ENCODE results near the gene PYY. TPM values are rescaled to one million over a fixed set of nuclear protein-coding genes. Genes with fewer than 3 reads are reported as not detected.

PYY gene
- polyA plus RNA-seq, 1 donor from 2014 or later, result not detected

DNA sequence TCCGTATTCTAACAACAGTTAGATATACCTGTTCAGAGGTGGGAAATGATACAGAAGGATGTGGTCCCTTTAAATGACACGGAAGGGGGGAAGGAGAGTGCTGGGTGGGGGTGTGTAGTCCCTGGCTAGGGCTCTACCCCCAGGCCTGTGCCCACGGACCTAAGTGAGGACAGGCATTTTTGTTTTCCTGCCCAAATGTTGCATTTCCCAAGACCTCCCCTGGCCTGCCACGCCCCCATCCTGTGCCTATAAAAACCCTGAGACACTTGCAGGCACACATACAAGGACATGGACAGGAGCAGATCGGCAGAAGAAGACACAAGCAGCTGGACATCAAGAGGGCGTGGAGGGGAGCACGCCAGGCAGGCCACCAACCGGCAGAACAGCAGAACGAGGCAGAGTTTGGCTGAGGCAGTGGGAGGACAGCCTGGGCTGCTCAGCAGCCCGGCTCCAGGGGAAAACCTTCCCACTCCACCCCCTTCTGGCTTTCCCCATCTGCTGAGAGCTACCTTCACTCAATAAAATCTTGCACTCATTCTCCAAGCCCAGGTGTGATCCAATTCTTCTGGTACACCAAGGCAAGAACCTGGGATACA lies 33.1 kb downstream of the PYY start:
- H3K4me1 Mint-ChIP-seq, result peaks cover 8 to 9% (median 9%) of the 10 kb centered on the region in 3 donors

DNA sequence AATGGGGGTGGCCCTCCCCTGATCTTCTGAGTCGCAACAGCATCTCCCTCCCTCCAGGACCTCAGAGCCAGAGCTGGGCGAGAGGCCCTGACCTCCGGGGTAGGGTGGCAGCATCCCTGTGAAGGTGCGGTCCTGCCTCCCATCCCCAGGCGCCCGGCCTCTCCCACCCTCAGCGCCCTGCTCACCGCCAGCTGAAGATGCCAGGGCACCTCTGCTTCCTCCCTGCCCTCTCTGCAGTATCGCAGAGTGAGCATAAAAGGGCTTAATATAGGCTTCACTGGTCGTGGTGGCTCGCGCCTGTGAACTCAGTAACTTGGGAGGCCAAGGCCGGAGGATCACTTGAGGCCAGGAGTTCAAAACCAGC lies 35.7 kb downstream of the PYY start:
- Mint-ChIP-seq H3K36me3 (no peaks in the 10 kb centered on the region), H3K9me3 (no peaks in the 10 kb centered on the region), H3K27ac (no peak overlapping the region), H3K4me1 (peaks cover 8 to 9% (median 9%) of the 10 kb centered on the region in 3 donors), H3K27me3 (no peaks in the 10 kb centered on the region), H3K4me3 (peak overlapping the region; percentile 77 to 91 (median 88))

More for the DNA sequence above, 33.1 kb downstream of the PYY start:
- Mint-ChIP-seq H3K36me3 (no peaks in the 10 kb centered on the region), H3K4me3 (no peak overlapping the region), H3K27me3 (peaks cover 5% of the 10 kb centered on the region), H3K27ac (no peak overlapping the region), H3K9me3 (no peaks in the 10 kb centered on the region)

DNA sequence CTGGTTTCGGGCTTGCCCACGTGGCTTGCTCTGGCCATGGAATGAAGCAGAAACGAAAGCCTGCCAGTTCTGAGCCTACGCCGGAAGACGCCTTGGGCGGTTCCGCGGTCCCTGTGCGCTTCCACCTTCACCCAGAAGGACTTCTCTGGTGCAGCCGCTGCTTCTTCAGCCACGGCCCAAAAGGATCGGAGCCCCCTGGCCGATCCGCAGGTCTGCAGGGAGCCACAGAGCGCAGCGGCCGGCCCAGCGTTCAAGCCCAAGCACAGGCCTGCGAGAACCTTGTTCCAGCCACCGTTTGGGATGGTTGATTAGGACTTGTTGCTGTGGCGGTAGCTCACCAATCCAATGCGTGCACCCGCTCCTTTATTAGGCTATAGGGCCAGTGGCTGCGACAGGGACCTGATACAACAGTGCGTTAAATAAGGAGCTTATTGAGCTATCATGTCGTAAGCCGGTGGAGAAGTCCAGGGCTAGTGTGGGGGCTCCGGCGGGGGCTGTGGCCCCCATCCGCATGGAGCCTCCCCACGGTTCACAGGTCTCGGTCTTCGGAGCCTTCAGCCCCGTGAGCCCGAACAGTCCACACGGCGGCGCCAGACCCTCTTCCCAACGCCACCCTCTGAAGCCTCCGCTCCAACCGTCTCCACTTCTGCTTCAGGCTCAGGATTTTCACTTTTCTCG lies 36.3 kb downstream of the PYY start:
- Mint-ChIP-seq H3K27me3 (no peaks in the 10 kb centered on the region), H3K36me3 (no peaks in the 10 kb centered on the region), H3K4me3 (peak overlapping the region; percentile 77 to 91 (median 88)), H3K27ac (peak overlapping the region in 1 of 3 donors; percentile 11), H3K4me1 (peaks cover 8 to 9% (median 9%) of the 10 kb centered on the region in 3 donors), H3K9me3 (no peaks in the 10 kb centered on the region)

DNA sequence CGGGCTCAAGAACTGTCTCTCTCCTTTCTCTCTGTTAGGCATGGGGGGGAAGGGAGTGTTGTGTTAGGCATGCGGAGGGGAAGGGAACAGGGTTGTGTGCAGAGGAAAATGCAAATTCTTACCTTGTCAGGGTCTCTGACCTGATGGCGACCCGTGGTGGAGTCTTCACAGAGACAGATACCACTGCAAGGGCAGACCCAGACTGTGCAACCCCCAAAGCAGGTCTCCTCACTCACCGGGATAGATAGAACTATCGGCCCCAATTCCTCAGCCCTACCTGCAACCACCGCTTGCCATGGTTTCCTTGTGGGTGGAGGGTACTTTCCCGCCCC lies 36.8 kb downstream of the PYY start:
- Mint-ChIP-seq H3K27ac (peak overlapping the region in 1 of 3 donors; percentile 11), H3K4me1 (peaks cover 8 to 9% (median 9%) of the 10 kb centered on the region in 3 donors), H3K27me3 (no peaks in the 10 kb centered on the region), H3K36me3 (no peaks in the 10 kb centered on the region), H3K4me3 (peak overlapping the region; percentile 77 to 91 (median 88)), H3K9me3 (no peaks in the 10 kb centered on the region)

DNA sequence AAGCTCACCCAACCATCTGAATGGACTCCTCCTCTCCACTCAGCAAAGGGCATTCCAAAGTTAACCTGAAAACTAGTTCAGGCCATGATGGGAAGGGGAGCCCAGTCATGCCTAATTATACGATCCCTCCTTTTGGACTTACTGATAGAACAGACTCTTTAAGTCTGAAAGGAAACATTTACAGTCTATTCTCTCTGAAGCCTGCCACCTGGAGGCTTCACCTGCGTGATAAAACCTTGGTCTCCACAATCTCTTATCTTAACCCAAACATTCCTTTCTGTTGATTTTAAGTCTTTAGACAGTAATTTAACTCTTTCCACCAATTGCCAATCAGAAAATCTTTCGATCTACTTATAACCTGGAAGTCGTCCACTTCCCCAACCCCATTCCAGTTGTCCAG lies 37.4 kb downstream of the PYY start:
- Mint-ChIP-seq H3K27me3 (no peaks in the 10 kb centered on the region), H3K27ac (no peak overlapping the region), H3K9me3 (no peaks in the 10 kb centered on the region), H3K4me3 (peak overlapping the region; percentile 34 to 84 (median 76)), H3K4me1 (peaks cover 8 to 9% (median 9%) of the 10 kb centered on the region in 3 donors), H3K36me3 (no peaks in the 10 kb centered on the region)

DNA sequence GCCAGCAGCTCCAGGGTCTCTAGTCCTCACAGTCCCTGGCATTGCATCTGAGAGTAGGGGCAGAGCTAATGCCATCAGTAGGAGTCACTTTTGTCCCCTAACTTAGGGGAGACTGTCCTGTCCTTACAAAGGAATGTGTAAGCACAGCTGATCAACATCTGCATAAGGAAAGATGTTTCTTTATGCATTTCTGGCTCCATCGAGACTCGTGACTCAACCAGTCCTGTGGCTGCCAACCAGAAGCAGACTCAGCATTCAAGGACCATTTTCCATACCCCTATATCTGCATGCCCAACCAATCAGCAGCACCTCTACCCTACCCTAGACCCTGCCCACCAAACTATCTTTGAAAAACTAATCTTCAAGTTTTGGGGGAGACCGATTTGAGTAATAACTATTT lies 38.2 kb downstream of the PYY start:
- Mint-ChIP-seq H3K4me1 (peaks cover 8 to 9% (median 9%) of the 10 kb centered on the region in 3 donors), H3K9me3 (no peaks in the 10 kb centered on the region), H3K27me3 (no peaks in the 10 kb centered on the region), H3K4me3 (peak overlapping the region in 1 of 4 donors; percentile 49), H3K36me3 (no peaks in the 10 kb centered on the region), H3K27ac (no peak overlapping the region)

DNA sequence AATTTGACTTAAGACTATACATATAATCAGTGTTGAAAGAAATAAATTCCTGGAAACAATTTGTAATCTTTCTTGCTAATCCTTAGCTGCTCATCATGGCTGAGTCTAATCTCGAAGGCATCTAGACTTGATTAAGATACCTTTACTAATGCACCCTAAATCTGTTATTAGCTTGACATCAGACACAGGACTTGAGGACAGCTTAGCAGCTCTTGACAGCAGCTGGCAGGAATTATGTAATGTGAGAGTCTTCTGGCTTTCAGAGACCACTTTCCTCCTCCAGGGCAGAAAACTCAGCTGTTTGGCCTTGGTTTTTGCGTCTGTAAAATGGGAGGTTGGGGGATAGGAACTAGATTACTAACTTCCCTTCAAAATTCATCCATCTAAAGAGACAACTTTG lies 39.3 kb downstream of the PYY start:
- no peak overlapping the region for H3K4me3 Mint-ChIP-seq
- no peaks in the 10 kb centered on the region for H3K36me3 Mint-ChIP-seq
- H3K4me1 Mint-ChIP-seq, result peaks cover 8 to 9% (median 9%) of the 10 kb centered on the region in 3 donors
- no peaks in the 10 kb centered on the region for H3K9me3 Mint-ChIP-seq
- no peak overlapping the region for H3K27ac Mint-ChIP-seq
- no peaks in the 10 kb centered on the region for H3K27me3 Mint-ChIP-seq

DNA sequence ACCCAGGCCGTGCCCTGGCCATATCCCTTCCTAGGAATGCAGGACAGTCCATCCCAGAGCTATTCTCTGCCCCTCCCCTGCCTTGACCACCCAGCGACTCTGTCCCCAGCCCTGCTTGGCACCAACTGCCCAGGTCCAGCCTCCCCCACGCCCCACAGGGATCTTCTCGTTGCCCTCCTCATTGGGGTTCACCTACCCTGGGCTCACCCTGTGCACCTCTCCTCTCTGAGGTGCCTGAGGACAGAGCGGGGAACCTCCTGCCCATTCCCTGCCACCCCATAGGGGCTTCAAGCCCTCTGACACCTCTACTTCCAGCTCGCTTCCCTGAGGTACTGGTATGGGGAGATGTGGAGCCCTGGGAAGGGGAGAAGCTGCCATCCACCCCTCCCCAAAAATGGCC lies 40.2 kb downstream of the PYY start:
- peaks cover under 1% of the 10 kb centered on the region for H3K27me3 Mint-ChIP-seq
- no peaks in the 10 kb centered on the region for H3K36me3 Mint-ChIP-seq

DNA sequence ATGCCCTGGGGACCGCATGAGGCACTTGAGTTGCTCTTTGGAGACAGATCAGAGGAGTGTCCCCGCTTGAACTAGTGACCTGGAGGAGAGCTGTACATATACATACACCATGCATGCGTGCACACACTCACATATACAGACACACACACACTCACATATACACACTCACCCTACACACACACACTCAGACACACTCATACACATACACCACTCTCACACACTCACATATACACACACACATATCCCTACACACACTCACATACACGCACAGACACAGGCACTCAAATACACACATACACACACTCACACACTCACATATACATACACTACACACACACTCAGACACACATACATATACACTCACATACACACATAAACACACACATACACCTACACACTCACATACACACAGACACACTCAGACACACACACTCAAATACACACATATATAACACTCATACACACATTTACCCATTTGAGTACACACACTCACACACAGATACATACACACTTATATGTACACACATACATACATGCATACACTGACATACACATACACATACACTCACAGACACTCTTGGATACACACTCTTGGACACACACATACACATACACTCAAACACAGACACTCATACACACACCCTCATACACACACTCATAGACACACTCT lies 41.0 kb downstream of the PYY start:
- peaks cover 9 to 12% (median 11%) of the 10 kb centered on the region in 3 donors for H3K4me1 Mint-ChIP-seq
- H3K27me3 Mint-ChIP-seq, result peaks cover 8% of the 10 kb centered on the region
- no peak overlapping the region for H3K27ac Mint-ChIP-seq
- H3K36me3 Mint-ChIP-seq, result no peaks in the 10 kb centered on the region
- H3K9me3 Mint-ChIP-seq, result no peaks in the 10 kb centered on the region
- no peak overlapping the region for H3K4me3 Mint-ChIP-seq

More for the DNA sequence above, 40.2 kb downstream of the PYY start:
- Mint-ChIP-seq H3K4me3 (no peak overlapping the region), H3K4me1 (peaks cover 8 to 9% (median 9%) of the 10 kb centered on the region in 3 donors), H3K9me3 (no peaks in the 10 kb centered on the region), H3K27ac (no peak overlapping the region)

DNA sequence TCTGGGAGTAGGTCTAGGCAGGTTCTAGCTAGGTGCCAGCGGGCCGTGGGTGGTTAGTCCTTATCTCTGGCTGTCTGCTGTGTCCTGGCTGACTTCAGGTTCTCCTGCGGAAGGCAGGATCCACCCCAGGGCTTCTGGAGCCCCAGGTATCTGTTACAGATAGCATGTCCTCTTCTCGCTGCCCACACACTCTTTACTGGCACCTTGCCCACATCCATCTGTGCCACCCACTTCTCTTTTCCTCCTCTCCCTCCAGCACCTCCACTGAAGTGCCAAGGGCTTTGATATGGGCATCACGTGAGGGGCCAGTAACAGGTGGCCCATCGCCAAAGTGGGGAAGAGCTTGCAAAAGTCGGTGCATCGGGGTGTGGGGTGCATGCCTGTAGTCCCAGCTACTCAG lies 41.8 kb downstream of the PYY start:
- Mint-ChIP-seq H3K4me3 (no peak overlapping the region), H3K27ac (no peak overlapping the region), H3K4me1 (peaks cover 6 to 12% (median 9%) of the 10 kb centered on the region in 3 donors), H3K27me3 (peaks cover 12% of the 10 kb centered on the region), H3K36me3 (no peaks in the 10 kb centered on the region), H3K9me3 (no peaks in the 10 kb centered on the region)

DNA sequence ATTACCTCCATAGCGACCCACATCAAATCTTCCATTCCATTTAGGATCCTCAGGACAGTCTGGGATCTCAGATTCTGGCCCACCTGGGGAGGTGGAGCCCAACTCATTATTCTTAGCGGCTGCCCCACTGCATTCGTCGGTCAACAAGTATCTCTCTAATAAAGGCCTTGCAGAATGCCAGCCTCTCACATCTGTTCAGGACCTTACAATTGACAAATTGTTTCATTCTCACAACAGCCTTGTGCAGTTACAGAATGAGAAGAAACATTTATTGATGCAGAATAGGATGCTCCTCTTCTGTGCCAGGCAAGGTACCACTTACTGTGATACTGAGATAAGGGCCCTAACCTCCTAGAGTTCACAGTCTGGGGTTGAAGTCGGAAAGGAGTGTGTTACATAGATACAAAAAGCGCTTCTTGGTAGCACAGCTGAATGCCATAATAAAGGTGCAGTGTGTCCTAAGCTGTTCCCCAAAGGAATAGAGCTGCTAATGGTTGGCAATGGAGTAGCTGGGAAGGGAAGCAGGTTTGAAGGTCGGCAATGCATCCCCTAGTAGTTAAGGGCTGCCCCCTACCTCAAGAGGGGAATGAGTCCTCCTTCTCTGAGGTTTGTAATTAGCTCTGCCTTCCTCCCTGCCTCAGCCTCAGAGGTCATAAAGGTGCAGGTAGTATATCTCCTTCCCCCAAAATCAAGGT lies 44.1 kb downstream of the PYY start:
- H3K27me3 Mint-ChIP-seq, result peaks cover 31% of the 10 kb centered on the region
- peaks cover 5 to 8% (median 7%) of the 10 kb centered on the region in 3 donors for H3K4me1 Mint-ChIP-seq
- no peaks in the 10 kb centered on the region for H3K9me3 Mint-ChIP-seq
- no peaks in the 10 kb centered on the region for H3K36me3 Mint-ChIP-seq
- no peak overlapping the region for H3K27ac Mint-ChIP-seq
- peak overlapping the region in 1 of 4 donors; percentile 61 for H3K4me3 Mint-ChIP-seq

DNA sequence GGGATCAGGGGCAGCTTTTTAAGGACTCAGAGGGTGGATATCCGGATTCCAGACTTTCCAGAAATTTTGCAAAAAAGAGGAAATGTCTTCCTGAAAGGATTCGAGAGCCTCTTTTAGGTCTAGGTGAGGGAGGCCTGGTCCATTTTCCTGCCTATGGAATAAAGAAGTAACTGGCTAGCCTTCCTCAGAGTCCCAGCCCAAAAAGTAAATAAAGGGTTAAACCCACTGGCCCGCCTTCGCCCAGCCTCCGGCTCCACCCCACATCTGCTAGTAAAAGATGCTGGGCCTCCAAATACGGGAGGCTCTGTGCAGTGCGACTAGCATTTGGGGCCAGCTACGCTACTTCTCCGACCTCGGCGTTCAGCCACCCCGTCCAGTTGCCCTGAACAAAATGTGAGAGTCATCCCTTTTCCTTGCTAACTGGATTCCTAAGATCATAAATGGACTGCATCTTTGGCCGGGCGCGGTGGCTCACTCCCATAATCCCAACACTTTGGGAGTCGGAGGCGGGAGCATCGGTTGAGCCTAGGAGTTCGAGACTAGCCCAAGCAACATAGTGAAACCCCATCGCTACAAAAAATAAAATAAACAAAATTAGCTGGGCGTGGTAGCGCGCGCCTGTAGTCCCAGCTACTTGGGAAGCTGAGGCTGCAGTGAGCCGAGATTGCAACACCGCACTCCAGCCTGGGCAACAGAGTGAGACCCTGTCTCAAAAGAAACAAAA lies 45.6 kb downstream of the PYY start:
- Mint-ChIP-seq H3K9me3 (no peaks in the 10 kb centered on the region), H3K4me3 (peak overlapping the region in 2 of 4 donors; percentile 38 to 74), H3K27ac (no peak overlapping the region), H3K36me3 (no peaks in the 10 kb centered on the region), H3K27me3 (peaks cover 43% of the 10 kb centered on the region), H3K4me1 (peaks cover 5 to 8% (median 7%) of the 10 kb centered on the region in 3 donors)

DNA sequence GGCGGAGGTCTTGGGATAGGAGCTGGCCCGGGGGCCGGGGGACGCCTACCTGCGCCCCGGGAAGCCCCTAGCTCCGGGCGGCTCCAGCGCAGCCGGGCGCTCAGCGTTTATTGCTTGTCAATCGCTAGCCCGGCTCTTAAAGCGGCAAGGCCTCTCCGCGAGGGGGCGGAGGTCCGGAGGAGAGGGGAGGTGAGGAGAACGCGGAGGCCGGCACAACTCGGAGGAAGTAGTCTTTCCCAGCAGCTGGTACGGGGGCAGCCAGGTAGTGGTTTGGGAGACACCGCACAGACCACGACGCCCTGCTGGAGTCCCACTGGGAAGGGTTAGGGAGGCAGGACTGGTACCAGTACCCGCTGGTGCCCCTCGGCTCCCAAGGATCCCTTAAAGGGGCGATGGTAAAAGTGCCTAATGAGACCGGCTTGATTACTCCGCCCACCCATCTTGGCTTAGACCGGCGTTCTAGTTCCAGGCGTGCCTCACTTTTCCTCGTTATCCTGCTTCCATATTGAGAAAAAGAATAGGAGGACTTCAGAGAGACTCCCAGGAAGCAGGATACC lies 46.2 kb downstream of the PYY start, which contains the start of gene MPP2:
Gene MPP2, minus strand, starts transcription at position 112 of the 557 bp plus-strand sequence. CDS start 3,076 bp downstream, outside the sequence.
- Mint-ChIP-seq H3K27me3 (peaks cover 43% of the 10 kb centered on the region), H3K4me3 (peak within 1 kb of the TSS; percentile 58 to 91 (median 76)), H3K4me1 (peaks cover 5 to 8% (median 7%) of the 10 kb centered on the region in 3 donors), H3K36me3 (no peaks in the 10 kb centered on the region), H3K9me3 (no peaks in the 10 kb centered on the region), H3K27ac (no peak within 1 kb of the TSS)

DNA sequence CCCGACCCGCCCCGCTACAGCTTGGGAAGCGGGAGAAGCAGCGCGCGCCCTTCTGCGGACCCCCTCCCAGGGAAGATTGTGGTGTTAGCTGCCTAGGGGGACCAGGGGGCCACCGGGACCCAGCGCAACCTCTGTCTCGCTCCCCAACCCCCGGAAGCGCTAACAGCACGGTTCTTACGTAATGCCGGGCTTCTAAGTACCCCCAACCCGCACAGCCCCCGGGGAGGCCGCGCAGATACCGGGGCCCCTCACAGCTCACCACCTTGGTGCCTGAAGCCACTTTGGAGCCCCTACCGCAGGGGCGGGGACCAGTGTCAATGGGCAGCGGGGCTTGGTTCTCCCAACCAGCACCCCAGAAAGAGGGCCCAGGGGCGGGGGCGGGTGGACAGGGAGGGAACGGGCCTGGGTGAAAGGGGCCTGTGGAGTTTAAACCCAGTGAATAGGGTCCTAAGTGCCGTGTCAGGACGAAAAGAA lies 46.8 kb downstream of the PYY start:
- Mint-ChIP-seq H3K27me3 (peaks cover 43% of the 10 kb centered on the region), H3K27ac (no peak overlapping the region), H3K9me3 (no peaks in the 10 kb centered on the region), H3K36me3 (no peaks in the 10 kb centered on the region), H3K4me3 (peak overlapping the region in 3 of 4 donors; percentile 58 to 91 (median 81)), H3K4me1 (peaks cover 5 to 8% (median 7%) of the 10 kb centered on the region in 3 donors)

Measured in IgD-negative memory B cell (primary cell).